Epithelial cell of esophagus (primary cell): Measurements from ENCODE around the gene RPS18.
A peak's percentile ranks its signal among the peaks of the same experiment; 100 is the strongest.

Experiments used
- DNase-seq: peaks from one replicate; pipeline ENCODE4 v3.0.0; 2010; ENCODE audit warnings: low read depth
- H3K4me3 ChIP-seq: 2 replicates; pipeline ENCODE4 v1.5.1; 2011; ENCODE audit warnings: mild to moderate bottlenecking, low read length, control low read depth
- TF ChIP-seq, protein P1 (sequence below): IDR thresholded peaks from 2 replicates; pipeline ENCODE4 v1.5.1; 2011; ENCODE audit warnings: low read depth, mild to moderate bottlenecking, low read length, control low read depth, inconsistent platforms; ENCODE audit not compliant: insufficient read depth; ENCODE audit errors: missing control alignments

The RPS18 gene

DNA sequence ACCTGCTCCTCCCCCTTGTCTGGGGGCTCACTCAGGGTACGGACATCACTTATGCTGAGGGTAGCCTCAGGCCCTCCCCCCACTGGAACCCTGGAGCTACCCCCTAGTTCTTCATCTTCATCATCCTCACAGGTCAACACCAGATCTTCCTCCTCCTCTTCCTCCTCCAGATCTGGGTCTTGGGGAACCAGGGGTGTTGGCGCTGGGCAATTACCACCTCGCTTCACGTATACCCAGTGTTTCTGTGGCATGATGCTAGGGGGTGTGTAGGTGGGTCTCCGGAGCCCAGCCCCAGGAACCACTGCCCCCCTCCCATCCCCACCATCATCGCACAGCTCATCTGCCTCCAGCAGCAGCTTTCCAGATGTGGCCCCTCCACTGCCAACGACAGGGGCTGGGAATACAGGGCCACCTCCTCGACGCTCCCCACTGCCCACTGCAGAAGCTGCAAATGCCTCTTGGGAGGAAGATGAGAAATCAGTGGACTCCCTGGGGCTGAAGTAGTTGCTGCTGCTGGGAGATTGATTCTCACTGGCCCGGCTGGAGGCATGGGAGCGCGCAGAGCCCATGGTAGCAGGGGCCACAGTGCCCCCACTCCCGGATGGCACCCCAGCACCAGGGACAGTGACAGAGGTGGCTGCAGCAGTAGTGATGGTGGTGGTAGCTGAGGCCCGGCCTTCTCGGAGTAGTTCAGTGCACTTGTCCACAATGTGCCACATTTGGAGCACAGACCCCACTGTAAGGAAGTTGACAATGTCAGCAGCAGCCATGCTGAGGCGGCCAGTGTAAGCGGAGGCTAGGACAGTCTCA lies 44.1 kb downstream of the RPS18 start:
- H3K4me3 ChIP-seq = no peak overlapping the region
- no peak for DNase-seq
- TF ChIP-seq, protein P1, sequence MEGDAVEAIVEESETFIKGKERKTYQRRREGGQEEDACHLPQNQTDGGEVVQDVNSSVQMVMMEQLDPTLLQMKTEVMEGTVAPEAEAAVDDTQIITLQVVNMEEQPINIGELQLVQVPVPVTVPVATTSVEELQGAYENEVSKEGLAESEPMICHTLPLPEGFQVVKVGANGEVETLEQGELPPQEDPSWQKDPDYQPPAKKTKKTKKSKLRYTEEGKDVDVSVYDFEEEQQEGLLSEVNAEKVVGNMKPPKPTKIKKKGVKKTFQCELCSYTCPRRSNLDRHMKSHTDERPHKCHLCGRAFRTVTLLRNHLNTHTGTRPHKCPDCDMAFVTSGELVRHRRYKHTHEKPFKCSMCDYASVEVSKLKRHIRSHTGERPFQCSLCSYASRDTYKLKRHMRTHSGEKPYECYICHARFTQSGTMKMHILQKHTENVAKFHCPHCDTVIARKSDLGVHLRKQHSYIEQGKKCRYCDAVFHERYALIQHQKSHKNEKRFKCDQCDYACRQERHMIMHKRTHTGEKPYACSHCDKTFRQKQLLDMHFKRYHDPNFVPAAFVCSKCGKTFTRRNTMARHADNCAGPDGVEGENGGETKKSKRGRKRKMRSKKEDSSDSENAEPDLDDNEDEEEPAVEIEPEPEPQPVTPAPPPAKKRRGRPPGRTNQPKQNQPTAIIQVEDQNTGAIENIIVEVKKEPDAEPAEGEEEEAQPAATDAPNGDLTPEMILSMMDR = no peak

DNA sequence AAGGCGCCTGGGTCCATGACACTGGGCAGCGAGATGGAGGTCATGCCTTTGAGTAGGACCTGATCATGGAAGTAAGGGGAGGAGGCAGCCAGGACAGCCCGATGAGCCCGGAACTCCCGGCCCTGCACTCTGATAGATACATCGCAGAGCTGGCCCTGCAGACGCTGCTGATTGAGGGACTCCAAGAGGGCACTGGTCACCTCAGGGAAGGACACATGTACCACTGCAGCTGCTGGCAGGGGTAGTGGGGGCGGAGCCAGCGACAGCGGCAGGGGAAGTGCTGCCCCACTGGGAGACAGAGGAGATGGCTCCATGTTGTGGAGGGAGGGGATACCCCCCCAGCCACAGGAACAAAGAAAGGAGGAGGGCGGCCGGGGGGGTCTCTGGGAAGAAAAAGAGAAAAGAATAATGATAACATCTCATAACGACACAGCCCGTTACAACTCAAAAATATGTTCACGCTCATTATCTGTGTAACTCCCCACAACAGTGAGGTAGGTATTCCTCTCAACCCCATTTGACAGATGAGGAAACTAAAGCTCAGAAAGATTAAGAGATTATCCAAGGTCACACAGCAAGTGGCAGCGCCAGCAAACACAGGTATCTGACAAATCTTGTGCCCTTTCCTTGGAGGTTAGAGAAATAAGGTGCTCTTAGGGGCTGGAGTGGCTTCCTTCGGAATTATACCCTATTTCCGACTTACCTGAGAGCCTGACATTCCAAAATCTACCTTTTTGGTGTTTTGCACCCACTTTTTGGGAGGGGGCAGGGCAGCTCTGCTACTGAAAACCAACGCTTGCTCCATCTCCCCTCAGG lies 44.9 kb downstream of the RPS18 start:
- TF ChIP-seq, protein P1 = no peak
- no peak for DNase-seq
- H3K4me3 ChIP-seq = peak overlapping the region; percentile 68

DNA sequence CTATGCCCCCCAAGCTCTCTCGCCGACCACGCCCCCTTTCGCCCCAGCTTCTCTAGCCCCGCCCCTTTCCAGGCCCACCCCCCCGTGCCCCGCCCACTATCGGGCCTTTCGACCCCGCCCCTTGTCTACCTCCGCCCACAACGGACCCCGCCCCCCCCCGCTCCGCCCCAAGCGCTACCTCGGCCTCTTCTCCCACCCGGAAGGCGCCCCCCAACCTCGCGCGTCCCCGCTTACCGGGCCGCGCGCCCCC lies 45.5 kb downstream of the RPS18 start:
- peak overlapping the region; percentile 68 for H3K4me3 ChIP-seq
- DNase-seq = no peak
- TF ChIP-seq, protein P1 = no peak

DNA sequence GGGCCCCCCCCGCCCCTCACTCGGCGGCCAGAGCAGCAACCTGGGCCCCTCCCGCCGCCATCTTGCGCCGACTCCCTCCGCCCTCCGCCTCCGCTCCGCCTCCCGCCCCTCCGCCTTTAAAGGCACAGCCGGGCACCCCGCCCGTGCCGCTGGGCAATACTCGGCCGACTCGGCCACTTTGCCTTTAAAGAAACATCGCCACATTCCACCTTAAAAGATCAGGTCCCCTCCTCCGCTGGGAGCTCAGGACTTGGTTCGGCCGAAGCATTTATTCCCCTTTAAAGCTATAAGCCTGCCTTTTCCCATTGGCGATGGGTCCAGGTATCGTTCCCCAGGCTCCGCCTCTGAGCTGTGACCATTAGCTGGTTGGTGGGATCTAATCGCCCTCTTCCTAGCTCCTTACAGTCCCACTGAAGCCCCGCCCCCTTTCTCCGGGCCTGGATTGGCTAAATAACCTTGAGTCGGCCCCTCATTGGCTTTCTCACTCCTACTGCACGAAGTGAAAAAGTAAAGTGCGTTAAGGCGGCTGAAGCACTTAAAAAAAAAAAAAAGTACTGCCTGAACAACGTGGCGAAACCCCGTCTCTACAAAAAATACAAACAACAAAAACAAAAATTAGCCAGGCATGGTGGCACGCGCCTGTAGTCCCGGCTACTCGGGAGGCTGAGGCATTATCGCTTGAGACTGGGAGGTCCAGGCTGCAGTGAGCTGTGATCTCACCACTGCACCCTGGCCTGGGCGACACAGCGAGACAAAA lies 46.0 kb downstream of the RPS18 start, which contains the start of gene ZBTB22:
Gene ZBTB22, minus strand, starts transcription at position 76 of the 757 bp plus-strand sequence. CDS start 828 bp downstream, outside the sequence.
- peak; percentile 100 for DNase-seq
- peak within 1 kb of the TSS; percentile 68 for H3K4me3 ChIP-seq

DNA sequence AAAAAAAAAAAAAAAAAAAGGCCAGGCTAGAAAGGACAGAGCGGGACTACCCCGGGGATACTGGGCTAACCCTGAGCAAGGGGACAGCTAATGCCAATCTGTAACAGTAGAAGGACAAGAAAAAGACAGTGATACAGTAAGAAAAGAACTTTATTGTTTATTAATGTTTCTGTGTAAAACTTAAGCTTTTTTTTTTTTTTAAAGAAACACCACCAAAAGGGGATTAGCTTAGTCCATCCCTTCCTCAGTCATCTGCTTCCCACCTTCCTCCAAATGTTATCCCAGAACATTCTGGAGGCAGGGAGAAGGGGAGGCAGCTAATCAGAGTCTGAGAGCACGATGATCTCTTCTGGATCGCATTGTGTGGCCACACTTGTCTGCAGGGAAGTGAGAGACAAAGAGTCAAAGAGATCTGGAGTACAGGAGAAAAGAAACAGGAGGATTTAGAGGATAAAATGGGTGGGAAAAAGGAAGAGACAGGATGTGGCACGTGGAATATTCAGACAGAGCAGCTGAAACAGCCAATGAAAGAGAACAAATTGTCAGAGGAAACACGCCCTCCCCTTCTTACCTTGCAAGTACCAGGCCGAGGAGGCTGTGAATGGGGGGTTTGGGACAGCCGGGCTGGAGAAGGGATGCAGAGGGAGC lies 46.7 kb downstream of the RPS18 start:
- H3K4me3 ChIP-seq = peak overlapping the region; percentile 68
- TF ChIP-seq, protein P1 = no peak
- DNase-seq = no peak

More for the DNA sequence above, 46.0 kb downstream of the RPS18 start, which contains the start of gene ZBTB22:
- TF ChIP-seq, protein P1 = no peak

DNA sequence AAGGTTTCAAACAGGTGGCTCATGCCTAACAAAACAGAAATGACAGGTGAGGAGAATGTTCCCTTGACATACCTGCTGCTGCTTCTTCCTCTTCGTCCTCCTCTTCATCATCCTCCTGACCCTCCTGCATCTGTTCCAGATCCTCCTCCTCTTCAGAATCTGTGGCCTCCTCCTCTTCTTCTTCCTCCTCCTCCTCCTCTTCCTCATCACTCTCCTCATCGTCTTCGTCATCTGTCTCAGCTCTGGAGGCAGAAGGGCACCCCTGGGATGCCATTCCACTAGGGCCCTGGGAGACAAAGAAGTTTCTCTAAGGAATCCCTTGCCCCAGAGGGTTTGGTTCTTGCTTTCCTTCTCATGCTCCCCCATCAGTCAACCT lies 48.1 kb downstream of the RPS18 start:
- TF ChIP-seq, protein P1 = no peak
- no peak for DNase-seq
- no peak overlapping the region for H3K4me3 ChIP-seq
